Measurements from ENCODE around the gene ABT1. TPM values are rescaled to one million over a fixed set of nuclear protein-coding genes. Genes with fewer than 3 reads are reported as not detected.
"Not testable (repeated sequence)": the region's sequence is repeated elsewhere in the genome, so short reads cannot be mapped to it uniquely, and the experiment has no call there.

The ABT1 gene
- 10 to 100 TPM; 42.7 to 74.2 (median 49.0) TPM for polyA plus RNA-seq (ENCODE audit: low read depth in 6 of 6)

- no peaks in the 10 kb centered on the region for H3K9me3 Mint-ChIP-seq
- H3K4me3 Mint-ChIP-seq: no peak within 1 kb of the TSS
- peak within 1 kb of the TSS in 1 of 6 donors; percentile 81 for H3K27ac Mint-ChIP-seq
- peak; percentile 97 for DNase-seq
- ATAC-seq (ENCODE audit: low read depth in 2 of 2): peak; percentile 83 to 85
- H3K27me3 Mint-ChIP-seq: peaks cover 8 to 25% (median 16%) of the 10 kb centered on the region in 3 donors
- peaks cover 0 to 3% of the 10 kb centered on the region in 2 donors for H3K36me3 Mint-ChIP-seq
- peaks cover 8 to 22% (median 12%) of the 10 kb centered on the region in 3 donors for H3K4me1 Mint-ChIP-seq
Observed at GRCh38 chr6:26596579-26597388, at the start of gene ABT1. TSS of gene ABT1 (plus strand) at chr6:26596953. CDS start at chr6:26596983, 30 bp downstream.

GRCh38 chr6:26547363-26547762 lies 49.4 kb upstream of the ABT1 start:
- H3K27ac Mint-ChIP-seq; H3K9me3 Mint-ChIP-seq; ATAC-seq (ENCODE audit: low read depth in 2 of 2); H3K36me3 Mint-ChIP-seq; H3K27me3 Mint-ChIP-seq; DNase-seq; H3K4me3 Mint-ChIP-seq: not testable (repeated sequence)
- peaks cover 7 to 18% (median 16%) of the 10 kb centered on the region in 3 donors for H3K4me1 Mint-ChIP-seq

GRCh38 chr6:26550250-26550993 lies 46.3 kb upstream of the ABT1 start:
- ATAC-seq (ENCODE audit: low read depth in 2 of 2): peak in 1 of 2 donors; percentile 13

GRCh38 chr6:26552205-26552604 lies 44.5 kb upstream of the ABT1 start:
- H3K4me1 Mint-ChIP-seq: peaks cover 10 to 32% (median 23%) of the 10 kb centered on the region in 3 donors
- no peak overlapping the region for H3K27ac Mint-ChIP-seq
- H3K36me3 Mint-ChIP-seq: no peaks in the 10 kb centered on the region
- no peaks in the 10 kb centered on the region for H3K27me3 Mint-ChIP-seq
- no peaks in the 10 kb centered on the region for H3K9me3 Mint-ChIP-seq
- H3K4me3 Mint-ChIP-seq: no peak overlapping the region
- DNase-seq (no peak), ATAC-seq (ENCODE audit: low read depth in 2 of 2) (no peak)

More at GRCh38 chr6:26550250-26550993, 46.3 kb upstream of the ABT1 start:
- Mint-ChIP-seq H3K4me1 (peaks cover 8 to 26% (median 17%) of the 10 kb centered on the region in 3 donors), H3K27me3 (no peaks in the 10 kb centered on the region), H3K27ac (peak overlapping the region in 4 of 6 donors; percentile 52 to 81 (median 70)), H3K36me3 (peaks cover 8 to 10% of the 10 kb centered on the region in 2 donors), H3K4me3 (peak overlapping the region in 6 of 8 donors; percentile 92 to 97 (median 96)), H3K9me3 (no peaks in the 10 kb centered on the region)
- peak; percentile 38 for DNase-seq

- ATAC-seq (ENCODE audit: low read depth in 2 of 2) (no peak), DNase-seq (no peak)
- no peaks in the 10 kb centered on the region for H3K9me3 Mint-ChIP-seq
- no peak overlapping the region for H3K4me3 Mint-ChIP-seq
- H3K36me3 Mint-ChIP-seq: no peaks in the 10 kb centered on the region
- H3K27me3 Mint-ChIP-seq: no peaks in the 10 kb centered on the region
- no peak overlapping the region for H3K27ac Mint-ChIP-seq
- H3K4me1 Mint-ChIP-seq: peaks cover 10 to 32% (median 23%) of the 10 kb centered on the region in 3 donors
Observed at GRCh38 chr6:26552640-26553188, 44.0 kb upstream of the ABT1 start.

GRCh38 chr6:26553264-26553634 lies 43.5 kb upstream of the ABT1 start:
- H3K27ac Mint-ChIP-seq: no peak overlapping the region
- no peak overlapping the region for H3K4me3 Mint-ChIP-seq
- no peaks in the 10 kb centered on the region for H3K27me3 Mint-ChIP-seq
- H3K4me1 Mint-ChIP-seq: peaks cover 10 to 32% (median 23%) of the 10 kb centered on the region in 3 donors
- ATAC-seq (ENCODE audit: low read depth in 2 of 2) (peak; percentile 67 to 69), DNase-seq (peak; percentile 77)
- no peaks in the 10 kb centered on the region for H3K36me3 Mint-ChIP-seq
- H3K9me3 Mint-ChIP-seq: no peaks in the 10 kb centered on the region

GRCh38 chr6:26553635-26554446 lies 42.9 kb upstream of the ABT1 start:
- Mint-ChIP-seq H3K27me3 (no peaks in the 10 kb centered on the region), H3K27ac (no peak overlapping the region), H3K4me1 (peaks cover 10 to 32% (median 23%) of the 10 kb centered on the region in 3 donors), H3K9me3 (no peaks in the 10 kb centered on the region), H3K36me3 (no peaks in the 10 kb centered on the region), H3K4me3 (peak overlapping the region in 1 of 8 donors; percentile 83)
- DNase-seq (peak; percentile 84), ATAC-seq (ENCODE audit: low read depth in 2 of 2) (peak; percentile 60 to 65)

GRCh38 chr6:26554447-26554696 lies 42.4 kb upstream of the ABT1 start:
- Mint-ChIP-seq H3K27ac (peak overlapping the region in 1 of 6 donors; percentile 97), H3K27me3 (no peaks in the 10 kb centered on the region), H3K36me3 (no peaks in the 10 kb centered on the region), H3K4me3 (peak overlapping the region in 1 of 8 donors; percentile 83), H3K4me1 (peaks cover 10 to 32% (median 23%) of the 10 kb centered on the region in 3 donors), H3K9me3 (no peaks in the 10 kb centered on the region)
- ATAC-seq (ENCODE audit: low read depth in 2 of 2): peak; percentile 1 to 3
- no peak for DNase-seq

- DNase-seq: peak; percentile 49
- no peaks in the 10 kb centered on the region for H3K36me3 Mint-ChIP-seq
- H3K9me3 Mint-ChIP-seq: no peaks in the 10 kb centered on the region
- ATAC-seq (ENCODE audit: low read depth in 2 of 2): peak; percentile 45 to 52
- peak overlapping the region in 3 of 8 donors; percentile 61 to 83 (median 77) for H3K4me3 Mint-ChIP-seq
- H3K27me3 Mint-ChIP-seq: no peaks in the 10 kb centered on the region
- H3K27ac Mint-ChIP-seq: peak overlapping the region in 3 of 6 donors; percentile 41 to 97 (median 83)
- H3K4me1 Mint-ChIP-seq: peaks cover 10 to 27% (median 23%) of the 10 kb centered on the region in 3 donors
Observed at GRCh38 chr6:26554697-26555504, 41.9 kb upstream of the ABT1 start.

- peak overlapping the region in 2 of 6 donors; percentile 45 to 51 for H3K27ac Mint-ChIP-seq
- H3K36me3 Mint-ChIP-seq: no peaks in the 10 kb centered on the region
- H3K4me1 Mint-ChIP-seq: peaks cover 10 to 20% (median 17%) of the 10 kb centered on the region in 3 donors
- H3K9me3 Mint-ChIP-seq: no peaks in the 10 kb centered on the region
- H3K4me3 Mint-ChIP-seq: peak overlapping the region in 4 of 8 donors; percentile 51 to 77 (median 56)
- DNase-seq (no peak), ATAC-seq (ENCODE audit: low read depth in 2 of 2) (no peak)
- no peaks in the 10 kb centered on the region for H3K27me3 Mint-ChIP-seq
Observed at GRCh38 chr6:26555505-26556262, 41.1 kb upstream of the ABT1 start.

GRCh38 chr6:26556263-26557070 lies 40.3 kb upstream of the ABT1 start:
- Mint-ChIP-seq H3K27ac (peak overlapping the region in 3 of 6 donors; percentile 56 to 79 (median 58)), H3K36me3 (no peaks in the 10 kb centered on the region), H3K27me3 (no peaks in the 10 kb centered on the region), H3K4me1 (peaks cover 10 to 16% (median 15%) of the 10 kb centered on the region in 3 donors), H3K9me3 (no peaks in the 10 kb centered on the region), H3K4me3 (peak overlapping the region in 3 of 8 donors; percentile 6 to 51 (median 49))
- no peak for ATAC-seq (ENCODE audit: low read depth in 2 of 2)
- no peak for DNase-seq
